ENCODE measurements around the gene ATRNL1.

Gene ATRNL1

GRCh38 chr10:115861455-115861854 is 768.3 kb downstream of the ATRNL1 start:
- ATAC-seq (ENCODE audit: low read depth), result no peak
- no peak for DNase-seq (ENCODE audit: low spot score)
- no peak overlapping the region for H3K27ac ChIP-seq (ENCODE audit: poor library complexity, severe bottlenecking)
- H3K4me1 ChIP-seq (ENCODE audit: insufficient read depth, poor library complexity, severe bottlenecking), result no peaks in the 10 kb centered on the region
- no peaks in the 10 kb centered on the region for H3K27me3 ChIP-seq (ENCODE audit: insufficient read depth, poor library complexity, severe bottlenecking)
- no peak overlapping the region for H3K4me3 ChIP-seq (ENCODE audit: severe bottlenecking)
- no peaks in the 10 kb centered on the region for H3K9me3 ChIP-seq (ENCODE audit: severe bottlenecking)
- no peak for TF ChIP-seq CTCF (IDR thresholded peaks at IDR 0.05; ENCODE audit: poor library complexity, severe bottlenecking)
- no peaks in the 10 kb centered on the region for H3K36me3 ChIP-seq (ENCODE audit: low read depth)

GRCh38 chr10:115861864-115862263 is 768.7 kb downstream of the ATRNL1 start:
- Histone ChIP-seq H3K4me3 (ENCODE audit: severe bottlenecking) (no peak overlapping the region), H3K27ac (ENCODE audit: poor library complexity, severe bottlenecking) (no peak overlapping the region), H3K9me3 (ENCODE audit: severe bottlenecking) (no peaks in the 10 kb centered on the region), H3K36me3 (ENCODE audit: low read depth) (no peaks in the 10 kb centered on the region), H3K4me1 (ENCODE audit: insufficient read depth, poor library complexity, severe bottlenecking) (no peaks in the 10 kb centered on the region), H3K27me3 (ENCODE audit: insufficient read depth, poor library complexity, severe bottlenecking) (no peaks in the 10 kb centered on the region)
- no peak for TF ChIP-seq CTCF (IDR thresholded peaks at IDR 0.05; ENCODE audit: poor library complexity, severe bottlenecking)
- ATAC-seq (ENCODE audit: low read depth), result peak; percentile 96
- DNase-seq (ENCODE audit: low spot score), result no peak

- TF ChIP-seq CTCF (IDR thresholded peaks at IDR 0.05; ENCODE audit: poor library complexity, severe bottlenecking), result no peak
- ATAC-seq (ENCODE audit: low read depth), result no peak
Measured at GRCh38 chr10:115866174-115866573, 773.0 kb downstream of the ATRNL1 start.

GRCh38 chr10:115866691-115867090 is 773.5 kb downstream of the ATRNL1 start:
- H3K27me3 ChIP-seq (ENCODE audit: insufficient read depth, poor library complexity, severe bottlenecking), result no peaks in the 10 kb centered on the region
- no peaks in the 10 kb centered on the region for H3K9me3 ChIP-seq (ENCODE audit: severe bottlenecking)
- no peak for ATAC-seq (ENCODE audit: low read depth)
- no peak overlapping the region for H3K4me3 ChIP-seq (ENCODE audit: severe bottlenecking)
- no peak for TF ChIP-seq CTCF (IDR thresholded peaks at IDR 0.05; ENCODE audit: poor library complexity, severe bottlenecking)
- H3K27ac ChIP-seq (ENCODE audit: poor library complexity, severe bottlenecking), result no peak overlapping the region
- no peak for DNase-seq (ENCODE audit: low spot score)
- H3K4me1 ChIP-seq (ENCODE audit: insufficient read depth, poor library complexity, severe bottlenecking), result no peaks in the 10 kb centered on the region
- no peaks in the 10 kb centered on the region for H3K36me3 ChIP-seq (ENCODE audit: low read depth)

More at GRCh38 chr10:115866174-115866573, 773.0 kb downstream of the ATRNL1 start:
- no peaks in the 10 kb centered on the region for H3K27me3 ChIP-seq (ENCODE audit: insufficient read depth, poor library complexity, severe bottlenecking)
- H3K27ac ChIP-seq (ENCODE audit: poor library complexity, severe bottlenecking), result no peak overlapping the region
- no peak for DNase-seq (ENCODE audit: low spot score)
- H3K4me1 ChIP-seq (ENCODE audit: insufficient read depth, poor library complexity, severe bottlenecking), result no peaks in the 10 kb centered on the region
- no peak overlapping the region for H3K4me3 ChIP-seq (ENCODE audit: severe bottlenecking)
- no peaks in the 10 kb centered on the region for H3K9me3 ChIP-seq (ENCODE audit: severe bottlenecking)
- H3K36me3 ChIP-seq (ENCODE audit: low read depth), result no peaks in the 10 kb centered on the region

GRCh38 chr10:115867305-115867704 is 774.1 kb downstream of the ATRNL1 start:
- no peak for ATAC-seq (ENCODE audit: low read depth)
- DNase-seq (ENCODE audit: low spot score), result no peak
- no peak for TF ChIP-seq CTCF (IDR thresholded peaks at IDR 0.05; ENCODE audit: poor library complexity, severe bottlenecking)
- Histone ChIP-seq H3K36me3 (ENCODE audit: low read depth) (no peaks in the 10 kb centered on the region), H3K27ac (ENCODE audit: poor library complexity, severe bottlenecking) (no peak overlapping the region), H3K9me3 (ENCODE audit: severe bottlenecking) (no peaks in the 10 kb centered on the region), H3K4me1 (ENCODE audit: insufficient read depth, poor library complexity, severe bottlenecking) (no peaks in the 10 kb centered on the region), H3K27me3 (ENCODE audit: insufficient read depth, poor library complexity, severe bottlenecking) (no peaks in the 10 kb centered on the region), H3K4me3 (ENCODE audit: severe bottlenecking) (no peak overlapping the region)

Data from RWPE2 (cell line).